Psoas muscle (tissue), 8 donors: ENCODE measurements around the gene PSG7. TPM values are rescaled to one million over a fixed set of nuclear protein-coding genes. Genes with fewer than 3 reads are reported as not detected.
"Not testable (repeated sequence)": the region's sequence is repeated elsewhere in the genome, so short reads cannot be mapped to it uniquely, and the experiment has no call there.

Experiments used
- ATAC-seq, 4 donors: fragments of 200-7000 bp; cut with Tn5 transposase; one replicate each; pipeline ENCODE4 v1.9.1; 2020; ENCODE audit warnings: moderate library complexity in 3 of 4, mild to moderate bottlenecking in 2 of 4
- DNase-seq, 2 donors: peaks; one replicate each; pipeline ENCODE4 v3.0.0-alpha.2; 2020
- H3K27ac ChIP-seq: fragments of 200-600 bp; one replicate; pipeline ENCODE4 v1.8.0; 2022
- H3K27me3 ChIP-seq, 3 donors: fragments of 200-600 bp in 1 of 3; one replicate each; pipeline versions ENCODE4 v1.6.1 to v1.8.0; 2013 to 2022; ENCODE audit warnings: low read length in 2 of 3, mild to moderate bottlenecking in 2 of 3, moderate library complexity in 1 of 3; ENCODE audit not compliant: insufficient read depth in 3 of 3
- H3K36me3 ChIP-seq, 2 donors: fragments of 200-600 bp in 1 of 2; one replicate each; pipeline versions ENCODE4 v1.6.1 to v1.8.0; 2013 to 2022; ENCODE audit warnings: low read depth in 1 of 2, mild to moderate bottlenecking in 1 of 2, moderate library complexity in 1 of 2; ENCODE audit not compliant: insufficient read depth in 1 of 2
- H3K4me1 ChIP-seq: fragments of 200-600 bp; one replicate; pipeline ENCODE4 v1.8.0; 2022
- H3K4me3 ChIP-seq: fragments of 200-600 bp; one replicate; pipeline ENCODE4 v1.8.0; 2022; ENCODE audit warnings: mild to moderate bottlenecking
- H3K9me3 ChIP-seq: fragments of 200-600 bp; one replicate; pipeline ENCODE4 v1.8.0; 2022
- WGBS, 3 donors: extraction: QIAGEN DNeasy Blood & Tissue Kit; methylation state at CpG; one replicate each; pipeline versions ENCODE4 v1.1.6 to v1.1.7; 2013; 5-methylcytosine and 5-hydroxymethylcytosine counted together
- intact Hi-C, 2 donors: fragments of 100-400 bp; cut with DNase I; formaldehyde crosslinking; loops; one replicate each; pipeline versions ENCODE4 v1.11.0 to v1.14.2; 2022
- polyA plus RNA-seq, 3 donors: library from polyadenylated mRNA; stranded (reverse); fragments of 200-250 nt; gene quantifications; one replicate each; pipeline ENCODE4 v1.2.3, GENCODE V29; 2013
- total RNA-seq, 4 donors: library from RNA; stranded (reverse); fragmentation: NEBNext Ultra II Directional in 2 of 4; extraction: Animal tissue kit (Norgen Biotek cat#: 25700) in 2 of 4; gene quantifications; one replicate each; pipeline versions ENCODE4 v1.2.1 to v1.2.4, GENCODE V29; 2021 to 2023
- TF ChIP-seq, protein P1 (sequence below): fragments of 200-600 bp; IDR thresholded peaks from one replicate; pipeline ENCODE4 v1.8.0; 2022; ENCODE audit warnings: antibody characterized with exemption
- donor health status: healthy with polysubstance abuse.
- donor health status: DM: no; HTN: no; CAD: no; lungs with moderate emphysema.
- donor health status: Bipolar disorder and iron deficiency.
- donor health status: healthy.
- donor health status: DM: yes; HTN: yes; CAD: no.
- donor health status: DM: no; HTN: no; CAD: no.
- donor health status: DM: no; HTN: no; CAD: no.
- donor health status: DM: yes; HTN: yes; CAD: no.

PSG7 gene
- total and polyA plus RNA-seq, 7 donors, result 0.01 TPM; not detected in 6

DNA sequence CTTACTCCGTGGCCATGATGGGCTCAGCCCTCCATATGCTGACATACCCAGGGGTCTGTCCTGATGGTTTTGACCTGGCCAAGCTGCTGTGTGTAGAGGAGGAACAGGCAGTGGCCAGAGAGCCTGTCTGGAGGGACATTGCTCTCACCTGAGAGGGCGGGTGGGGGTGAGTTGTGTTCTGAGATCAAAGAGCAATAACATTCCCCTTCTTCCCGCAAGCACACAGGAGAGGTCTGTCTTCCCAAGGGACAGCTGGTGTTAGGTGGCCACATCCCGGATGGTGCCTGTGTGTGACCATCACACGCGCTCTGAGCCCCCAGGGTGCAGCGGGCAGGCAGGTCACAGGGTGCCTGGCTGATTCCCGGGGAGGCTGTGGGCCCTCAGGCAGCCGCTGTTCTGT lies 56.4 kb downstream of the PSG7 start:
- 81 to 85% (median 83%) methylated on average over 9 of the region's 9 CpGs for WGBS, 3 donors
- H3K4me3 ChIP-seq, DNase-seq, H3K9me3 ChIP-seq, H3K4me1 ChIP-seq, H3K27ac ChIP-seq, intact Hi-C loops, H3K27me3 ChIP-seq, ATAC-seq, H3K36me3 ChIP-seq: not testable (repeated sequence)

DNA sequence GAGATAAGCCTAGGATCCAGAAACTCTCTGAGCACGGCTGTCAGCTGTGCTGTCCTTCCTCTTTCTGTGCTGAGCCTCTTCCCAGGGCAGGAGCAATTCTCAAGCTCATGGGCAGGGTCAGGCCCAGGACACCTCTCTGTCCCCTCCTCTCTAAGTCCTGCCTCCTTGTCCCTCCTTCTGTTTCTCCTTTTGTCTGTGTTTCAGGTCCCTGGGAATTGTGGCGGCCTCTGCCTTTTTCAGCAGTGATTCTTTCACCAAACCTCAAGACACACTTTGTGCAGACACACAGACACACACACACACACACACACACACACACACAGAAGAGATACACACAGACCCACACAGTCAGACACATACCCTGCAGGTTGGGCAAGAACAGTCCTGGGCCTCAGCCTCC lies 57.4 kb downstream of the PSG7 start, which contains the start of gene PSG1:
Gene PSG1 (minus strand): TSS at position 101 of the 400 bp plus-strand sequence. CDS start 132 bp downstream, outside the sequence.
- DNase-seq (no peak), ATAC-seq (no peak)
- intact Hi-C loops, result no loop called here
- H3K9me3 ChIP-seq, result no peaks in the 10 kb centered on the region
- H3K27me3 ChIP-seq, result no peaks in the 10 kb centered on the region
- H3K36me3 ChIP-seq, result no peaks in the 10 kb centered on the region
- 23 to 71% (median 60%) methylated on average over 2 of the region's 2 CpGs for WGBS, 3 donors
- TF ChIP-seq, protein P1, sequence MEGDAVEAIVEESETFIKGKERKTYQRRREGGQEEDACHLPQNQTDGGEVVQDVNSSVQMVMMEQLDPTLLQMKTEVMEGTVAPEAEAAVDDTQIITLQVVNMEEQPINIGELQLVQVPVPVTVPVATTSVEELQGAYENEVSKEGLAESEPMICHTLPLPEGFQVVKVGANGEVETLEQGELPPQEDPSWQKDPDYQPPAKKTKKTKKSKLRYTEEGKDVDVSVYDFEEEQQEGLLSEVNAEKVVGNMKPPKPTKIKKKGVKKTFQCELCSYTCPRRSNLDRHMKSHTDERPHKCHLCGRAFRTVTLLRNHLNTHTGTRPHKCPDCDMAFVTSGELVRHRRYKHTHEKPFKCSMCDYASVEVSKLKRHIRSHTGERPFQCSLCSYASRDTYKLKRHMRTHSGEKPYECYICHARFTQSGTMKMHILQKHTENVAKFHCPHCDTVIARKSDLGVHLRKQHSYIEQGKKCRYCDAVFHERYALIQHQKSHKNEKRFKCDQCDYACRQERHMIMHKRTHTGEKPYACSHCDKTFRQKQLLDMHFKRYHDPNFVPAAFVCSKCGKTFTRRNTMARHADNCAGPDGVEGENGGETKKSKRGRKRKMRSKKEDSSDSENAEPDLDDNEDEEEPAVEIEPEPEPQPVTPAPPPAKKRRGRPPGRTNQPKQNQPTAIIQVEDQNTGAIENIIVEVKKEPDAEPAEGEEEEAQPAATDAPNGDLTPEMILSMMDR, result no peak
- H3K4me3 ChIP-seq, result no peak within 1 kb of the TSS
- no peaks in the 10 kb centered on the region for H3K4me1 ChIP-seq
- H3K27ac ChIP-seq, result no peak within 1 kb of the TSS

DNA sequence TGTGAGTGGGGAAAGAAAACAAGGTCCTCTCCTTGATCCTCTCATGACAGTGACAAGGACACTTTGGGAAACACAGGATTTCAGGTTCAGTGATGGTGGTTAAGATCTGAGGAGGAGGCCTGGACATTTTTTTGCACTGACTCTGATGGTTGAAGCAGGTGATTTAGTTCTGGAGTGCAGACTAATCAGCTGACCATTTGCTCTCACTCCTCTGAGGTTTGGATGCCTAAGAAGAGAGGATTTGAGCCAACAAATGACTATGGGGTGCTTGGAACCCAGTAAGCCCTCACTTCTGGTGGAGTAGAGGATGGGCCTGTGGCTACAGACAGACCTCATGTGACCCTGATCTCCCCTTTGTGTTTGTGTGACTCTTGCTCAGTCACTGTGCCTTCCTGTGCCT lies 60.4 kb downstream of the PSG7 start:
- H3K9me3 ChIP-seq, DNase-seq, H3K4me1 ChIP-seq, H3K36me3 ChIP-seq, ATAC-seq, intact Hi-C loops, H3K4me3 ChIP-seq, H3K27ac ChIP-seq, H3K27me3 ChIP-seq: not testable (repeated sequence)

DNA sequence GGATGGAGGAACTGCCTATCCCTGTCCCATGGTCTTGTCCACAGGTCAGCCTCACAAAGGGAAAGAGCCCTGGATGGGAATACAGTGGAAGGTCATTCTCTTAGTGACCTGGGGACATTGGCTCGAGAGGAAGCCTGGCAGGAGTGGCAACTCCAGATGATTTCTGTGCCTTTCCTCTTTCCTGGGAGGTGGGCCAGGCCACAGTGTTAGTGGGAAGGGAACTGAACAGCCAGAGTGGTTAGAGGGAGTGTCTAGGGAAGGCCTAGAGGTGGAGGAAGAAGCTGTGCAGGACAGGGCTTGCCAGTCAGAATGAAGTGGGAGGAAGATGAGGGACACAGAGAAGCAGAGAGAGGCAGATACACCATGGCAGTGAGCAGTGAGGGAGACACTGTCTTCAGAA lies 61.1 kb downstream of the PSG7 start:
- intact Hi-C loops, DNase-seq, H3K36me3 ChIP-seq, H3K27me3 ChIP-seq, H3K27ac ChIP-seq, ATAC-seq, H3K9me3 ChIP-seq, H3K4me1 ChIP-seq, H3K4me3 ChIP-seq: not testable (repeated sequence)
- 23 to 38% (median 25%) methylated on average over 1 of the region's 1 CpG for WGBS, 3 donors

DNA sequence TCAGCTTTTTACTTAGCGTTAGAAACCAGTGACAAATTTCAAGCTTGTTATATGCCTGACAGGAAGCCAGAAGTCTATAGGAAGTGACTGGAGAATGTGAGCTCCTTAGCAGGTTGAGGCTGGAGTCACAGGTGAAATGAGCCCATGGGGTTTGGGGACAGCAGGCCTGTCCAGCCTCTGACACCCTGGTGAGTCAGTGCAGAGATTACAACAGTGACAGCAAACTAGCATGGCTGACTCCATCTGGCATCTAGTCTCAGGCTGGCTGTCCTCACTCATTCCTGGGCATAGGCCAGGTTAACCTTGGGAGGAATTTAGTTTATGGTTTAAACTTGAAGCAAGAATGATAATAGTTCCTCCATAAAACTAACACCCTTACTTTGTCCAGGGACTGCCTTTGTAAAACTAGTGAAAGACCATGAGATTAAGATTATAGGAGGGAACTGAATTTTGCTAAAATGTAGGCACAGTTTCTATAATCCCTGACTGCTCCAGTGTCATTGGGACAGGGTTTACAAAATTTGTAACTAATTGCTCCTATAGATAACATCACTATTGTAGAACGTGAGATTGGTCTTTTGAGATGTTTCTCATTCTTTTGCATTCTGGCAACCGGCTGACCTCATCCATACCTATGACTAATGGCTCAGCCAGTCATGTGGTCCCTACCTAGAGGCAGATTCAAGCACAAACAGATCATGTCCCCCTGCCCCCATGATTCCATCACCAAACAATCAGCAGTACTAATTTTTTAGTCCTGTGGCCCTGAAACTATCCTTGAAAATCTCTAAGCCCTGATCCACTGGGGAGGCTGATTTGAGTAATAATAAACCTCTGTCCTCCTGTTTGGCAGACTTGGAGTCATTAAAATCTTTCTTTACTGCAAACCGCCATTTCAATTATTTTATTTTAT lies 61.9 kb downstream of the PSG7 start:
- WGBS, 3 donors, result 64 to 66% (median 65%) methylated on average over 4 of the region's 4 CpGs

DNA sequence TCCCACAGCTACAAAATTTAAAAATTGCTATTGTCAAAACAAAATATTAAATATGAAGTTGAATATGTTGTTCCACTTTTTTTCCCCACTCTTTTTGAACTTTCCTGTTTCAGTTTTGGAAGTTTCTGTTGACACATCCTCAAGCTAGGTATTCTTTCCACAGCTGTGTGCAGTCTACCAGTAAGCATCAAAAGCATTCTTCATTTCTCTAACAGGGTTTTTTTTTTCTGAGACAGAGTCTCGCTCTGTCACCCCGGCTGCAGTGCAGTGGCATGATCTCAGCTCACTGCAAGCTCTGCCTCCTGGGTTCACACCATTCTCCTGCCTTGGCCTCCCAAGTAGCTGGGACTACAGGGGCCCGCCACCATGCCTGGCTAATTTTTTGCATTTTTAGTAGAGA lies 62.9 kb downstream of the PSG7 start:
- H3K9me3 ChIP-seq, H3K4me1 ChIP-seq, H3K27me3 ChIP-seq, DNase-seq, H3K36me3 ChIP-seq, H3K4me3 ChIP-seq, ATAC-seq, intact Hi-C loops, H3K27ac ChIP-seq: not testable (repeated sequence)
- 78 to 85% (median 81%) methylated on average over 3 of the region's 3 CpGs for WGBS, 3 donors

More for the DNA sequence above, 61.9 kb downstream of the PSG7 start:
- H3K27me3 ChIP-seq, intact Hi-C loops, ATAC-seq, H3K27ac ChIP-seq, DNase-seq, H3K4me1 ChIP-seq, H3K36me3 ChIP-seq, H3K9me3 ChIP-seq, H3K4me3 ChIP-seq: not testable (repeated sequence)

Other genes starting within 250 kb of the PSG7 start
- not detected for gene PSG3, start 196.7 kb downstream of the PSG7 start, total RNA-seq
- gene PSG3, start 196.7 kb downstream of the PSG7 start, polyA plus RNA-seq, result not detected
- gene PSG8, start 171.5 kb downstream of the PSG7 start, total RNA-seq, result not detected
- not detected for gene PSG8, start 171.5 kb downstream of the PSG7 start, polyA plus RNA-seq
- gene PSG1, start 57.5 kb downstream of the PSG7 start, total RNA-seq, result not detected
- under 1 TPM in 1 of 3 donors, not detected in 2; 0.51 TPM for gene PSG1, start 57.5 kb downstream of the PSG7 start, polyA plus RNA-seq
- gene PSG6, start 19.3 kb downstream of the PSG7 start, total RNA-seq, result not detected
- not detected for gene PSG6, start 19.3 kb downstream of the PSG7 start, polyA plus RNA-seq
- gene PSG11, start 89.3 kb upstream of the PSG7 start, total RNA-seq, result not detected
- under 1 TPM in 1 of 3 donors, not detected in 2; 0.13 TPM for gene PSG11, start 89.3 kb upstream of the PSG7 start, polyA plus RNA-seq
- gene PSG2, start 145.5 kb upstream of the PSG7 start, total RNA-seq, result not detected
- gene PSG2, start 145.5 kb upstream of the PSG7 start, polyA plus RNA-seq, result not detected
- not detected for gene PSG5, start 249.3 kb upstream of the PSG7 start, total RNA-seq
- gene PSG5, start 249.3 kb upstream of the PSG7 start, polyA plus RNA-seq, result not detected